CD14-positive monocyte (primary cell): ENCODE results near the gene DGKH. TPM values are rescaled to one million over a fixed set of nuclear protein-coding genes. Genes with fewer than 3 reads are reported as not detected.

Source experiments
- DNase-seq, 3 donors: peaks; one replicate each; pipeline ENCODE4 v3.0.0-alpha.2; 2011 to 2022
- H2AFZ ChIP-seq: 2 replicates; pipeline ENCODE4 v1.6.0; 2012; ENCODE audit warnings: mild to moderate bottlenecking, low read depth, low read length, inconsistent platforms; ENCODE audit not compliant: insufficient read depth, poor library complexity, severe bottlenecking
- H3K27ac ChIP-seq, 2 donors: 1 replicate in 1 of 2; 2 replicates in 1 of 2; pipeline ENCODE4 v1.5.1; 2012 to 2013; ENCODE audit warnings: low read length in 2 of 2, control low read depth in 1 of 2, inconsistent platforms in 1 of 2, low read depth in 1 of 2, mild to moderate bottlenecking in 1 of 2
- H3K27me3 ChIP-seq, 2 donors: one replicate each; pipeline versions ENCODE4 v1.6.0 to v1.6.1; 2011 to 2013; ENCODE audit warnings: low read length in 2 of 2; ENCODE audit not compliant: control insufficient read depth in 2 of 2, insufficient read depth in 2 of 2
- H3K36me3 ChIP-seq, 2 donors: replicated peaks in 1 of 2; 1 replicate in 1 of 2; 2 replicates in 1 of 2; pipeline versions ENCODE4 v1.5.1 to v1.6.1; 2012 to 2013; ENCODE audit warnings: low read length in 2 of 2, control low read depth in 1 of 2, inconsistent platforms in 1 of 2, mild to moderate bottlenecking in 1 of 2; ENCODE audit not compliant: insufficient read depth in 2 of 2, control insufficient read depth in 1 of 2
- H3K4me1 ChIP-seq, 2 donors: 1 replicate in 1 of 2; 2 replicates in 1 of 2; pipeline versions ENCODE4 v1.5.1 to v1.6.1; 2012 to 2013; ENCODE audit warnings: low read length in 2 of 2, control low read depth in 1 of 2, inconsistent platforms in 1 of 2, mild to moderate bottlenecking in 1 of 2, moderate library complexity in 1 of 2; ENCODE audit not compliant: insufficient read depth in 2 of 2, control insufficient read depth in 1 of 2
- H3K4me2 ChIP-seq: replicated peaks from 2 replicates; pipeline ENCODE3; 2012; ENCODE audit warnings: low read length, moderate library complexity, mild to moderate bottlenecking; ENCODE audit not compliant: poor library complexity, severe bottlenecking; ENCODE audit errors: extremely low read depth
- H3K4me3 ChIP-seq, 3 experiments: fragments of 200-600 bp in 1 of 3; sonication (generic) in 1 of 3; replicated peaks in 1 of 3; 1 replicate in 2 of 3; 2 replicates in 1 of 3; pipeline ENCODE4 v1.5.1; 2011 to 2013; ENCODE audit warnings: low read length in 3 of 3, mild to moderate bottlenecking in 3 of 3, control low read depth in 2 of 3, low read depth in 2 of 3, inconsistent platforms in 1 of 3, moderate library complexity in 1 of 3
- H3K79me2 ChIP-seq: 2 replicates; pipeline ENCODE4 v1.6.0; 2012; ENCODE audit warnings: mild to moderate bottlenecking, control low read depth, inconsistent platforms, low read length, moderate library complexity; ENCODE audit not compliant: insufficient read depth
- H3K9ac ChIP-seq: 2 replicates; pipeline ENCODE4 v1.6.0; 2017; ENCODE audit warnings: low read length, mild to moderate bottlenecking; ENCODE audit not compliant: insufficient read depth, poor library complexity, severe bottlenecking
- H3K9me3 ChIP-seq, 2 donors: replicated peaks in 1 of 2; 1 replicate in 1 of 2; 2 replicates in 1 of 2; pipeline versions ENCODE4 v1.5.1 to v1.6.1; 2012 to 2013; ENCODE audit warnings: low read length in 2 of 2, control low read depth in 1 of 2; ENCODE audit not compliant: control insufficient read depth in 1 of 2, insufficient read depth in 1 of 2
- H4K20me1 ChIP-seq: 2 replicates; pipeline ENCODE4 v1.6.0; 2012; ENCODE audit warnings: mild to moderate bottlenecking, low read length, control low read depth, moderate library complexity; ENCODE audit not compliant: insufficient read depth
- H3K27ac Mint-ChIP-seq, 7 donors: one replicate each; pipeline ENCODE4 v1.8.0; 2020; ENCODE audit warnings: mild to moderate bottlenecking in 7 of 7, mixed read lengths in 7 of 7, moderate library complexity in 6 of 7, inconsistent platforms in 2 of 7
- H3K27me3 Mint-ChIP-seq, 3 donors: one replicate each; pipeline ENCODE4 v1.8.0; 2021 to 2022; ENCODE audit warnings: low read depth in 3 of 3, mild to moderate bottlenecking in 3 of 3, mixed read lengths in 3 of 3, moderate library complexity in 3 of 3, inconsistent platforms in 1 of 3
- H3K36me3 Mint-ChIP-seq, 2 donors: one replicate each; pipeline ENCODE4 v1.8.0; 2020; ENCODE audit warnings: mixed read lengths in 2 of 2, inconsistent platforms in 1 of 2, mild to moderate bottlenecking in 1 of 2
- H3K4me1 Mint-ChIP-seq: one replicate; pipeline ENCODE4 v1.8.0; 2020; ENCODE audit warnings: mild to moderate bottlenecking, mixed read lengths
- H3K4me3 Mint-ChIP-seq, 2 donors: one replicate each; pipeline ENCODE4 v1.8.0; 2020; ENCODE audit warnings: mild to moderate bottlenecking in 2 of 2, mixed read lengths in 2 of 2, moderate library complexity in 1 of 2
- H3K9me3 Mint-ChIP-seq, 7 donors: one replicate each; pipeline ENCODE4 v1.8.0; 2020 to 2022; ENCODE audit warnings: mixed read lengths in 7 of 7, mild to moderate bottlenecking in 6 of 7, moderate library complexity in 6 of 7, inconsistent platforms in 2 of 7
- CTCF ChIP-seq: fragments of 200-600 bp; IDR thresholded peaks from one replicate; pipeline ENCODE4 v1.8.0; 2022; ENCODE audit warnings: antibody characterized with exemption, mild to moderate bottlenecking
- WGBS: methylation state at CpG from one replicate; pipeline ENCODE4 v1.1.5; 2013; ENCODE audit warnings: missing lambda C conversion rate; ENCODE audit not compliant: insufficient coverage; 5-methylcytosine and 5-hydroxymethylcytosine counted together
- intact Hi-C, 2 donors: fragments of 100-400 bp; cut with micrococcal nuclease; formaldehyde crosslinking; loops; one replicate each; pipeline versions ENCODE4 v1.15.0 to v1.15.1; 2023
- polyA plus RNA-seq, 3 donors: library from polyadenylated mRNA; depleted of rRNA in 1 of 3; unstranded in 2 of 3; stranded (reverse) in 1 of 3; fragments of 300-500 nt in 2 of 3; fragments of >200 nt in 1 of 3; fragmentation: Illumina TruSeq in 2 of 3; gene quantifications; 1 replicate in 2 of 3; 2 replicates in 1 of 3; pipeline ENCODE4 v1.2.3, GENCODE V29; 2012 to 2021
- small RNA-seq: library from RNA; depleted of rRNA; stranded (forward); fragments of <200 nt; gene quantifications from one replicate; pipeline ENCODE3, GENCODE V24; 2012; ENCODE audit warnings: low read depth; ENCODE audit not compliant: insufficient read length

DGKH gene
- polyA plus RNA-seq, 3 donors: 0.10 to 0.79 (median 0.15) TPM

GRCh38 chr13:42283574-42283973, 235.1 kb downstream of the DGKH start:
- Histone ChIP-seq H3K9ac (no peak overlapping the region), H3K4me3 (no peak overlapping the region), H3K36me3 (peaks cover 11 to 20% of the 10 kb centered on the region in 2 donors), H3K27me3 (no peaks in the 10 kb centered on the region), H3K9me3 (no peaks in the 10 kb centered on the region), H3K4me2 (no peak overlapping the region), H2AFZ (no peak overlapping the region), H3K4me1 (peaks cover 6 to 20% of the 10 kb centered on the region in 2 donors), H3K27ac (no peak overlapping the region), H4K20me1 (peaks cover 55% of the 10 kb centered on the region), H3K79me2 (peaks cover 65% of the 10 kb centered on the region)
- Mint-ChIP-seq H3K27ac (no peak overlapping the region), H3K4me1 (peaks cover 7% of the 10 kb centered on the region), H3K27me3 (no peaks in the 10 kb centered on the region), H3K36me3 (peaks cover 22 to 29% of the 10 kb centered on the region in 2 donors), H3K9me3 (no peaks in the 10 kb centered on the region), H3K4me3 (no peak overlapping the region)
- no peak for DNase-seq
- no CpG with 5 or more reads among the region's 3 CpGs for WGBS
- intact Hi-C loops: no loop called here
- TF ChIP-seq CTCF: no peak

GRCh38 chr13:42284068-42284467, 235.6 kb downstream of the DGKH start:
- Mint-ChIP-seq H3K4me3 (no peak overlapping the region), H3K27ac (no peak overlapping the region), H3K4me1 (peaks cover 7% of the 10 kb centered on the region), H3K9me3 (no peaks in the 10 kb centered on the region), H3K27me3 (no peaks in the 10 kb centered on the region), H3K36me3 (peaks cover 27 to 34% of the 10 kb centered on the region in 2 donors)
- no peaks in the 10 kb centered on the region for H3K27me3 ChIP-seq
- H2AFZ ChIP-seq: no peak overlapping the region
- no peak for TF ChIP-seq CTCF
- 100% methylated on average over 1 of the region's 3 CpGs for WGBS
- H3K9ac ChIP-seq: no peak overlapping the region
- peaks cover 2 to 16% of the 10 kb centered on the region in 2 donors for H3K4me1 ChIP-seq
- H3K36me3 ChIP-seq: peaks cover 16 to 25% of the 10 kb centered on the region in 2 donors
- H3K4me3 ChIP-seq: no peak overlapping the region
- H3K27ac ChIP-seq: no peak overlapping the region
- H3K79me2 ChIP-seq: peaks cover 64% of the 10 kb centered on the region
- DNase-seq: no peak
- no peaks in the 10 kb centered on the region for H3K9me3 ChIP-seq
- intact Hi-C loops: no loop called here
- H4K20me1 ChIP-seq: peaks cover 55% of the 10 kb centered on the region
- no peak overlapping the region for H3K4me2 ChIP-seq

Small RNA genes lying within 50 kb of the gene (small RNA-seq; reads per million reads assigned to genes)
- not detected for gene RPS28P8

Other genes starting within 250 kb of the DGKH start
- 1 to 10 TPM; 2.0 to 4.4 (median 3.4) TPM for gene VWA8, start 87.5 kb upstream of the DGKH start, polyA plus RNA-seq
- gene AKAP11, start 223.5 kb downstream of the DGKH start, polyA plus RNA-seq: 1 to 10 TPM; 1.2 to 6.8 (median 1.7) TPM